ENCODE measurements around the gene SZT2. TPM values are rescaled to one million over a fixed set of nuclear protein-coding genes. Genes with fewer than 3 reads are reported as not detected.

The SZT2 gene
- total and polyA plus RNA-seq, 10 donors, result 9.4 to 115 (median 72.4) TPM

DNA sequence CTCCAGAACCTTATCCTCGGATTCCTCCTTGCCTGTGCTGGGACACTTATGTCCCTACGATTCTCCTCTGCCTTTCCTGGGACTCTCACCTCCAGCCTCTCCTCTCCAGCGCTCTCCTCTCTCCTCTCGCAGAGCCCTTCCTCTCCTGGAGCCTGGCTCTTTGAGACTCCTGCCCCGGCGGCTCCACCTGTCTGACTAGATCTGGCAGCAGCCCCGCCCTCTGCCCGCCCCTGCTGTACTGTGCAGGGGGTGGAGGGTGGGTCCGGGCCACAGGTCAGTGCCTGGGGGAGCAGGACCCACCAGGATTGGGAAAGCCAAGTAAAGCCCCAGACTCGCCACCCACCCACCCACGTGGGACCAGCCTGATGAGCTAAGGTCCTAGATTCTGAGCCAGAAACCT lies 23.5 kb upstream of the SZT2 start:
- peaks cover 16 to 84% (median 39%) of the 10 kb centered on the region in 6 donors for H3K4me1 ChIP-seq
- H3K27ac ChIP-seq, result peak overlapping the region in 6 of 8 donors; percentile 38 to 99 (median 98)
- TF ChIP-seq POLR2A (IDR thresholded peaks at IDR 0.05), result no peak
- no peak for TF ChIP-seq POLR2AphosphoS5 (IDR thresholded peaks at IDR 0.05)
- TF ChIP-seq, protein P1, sequence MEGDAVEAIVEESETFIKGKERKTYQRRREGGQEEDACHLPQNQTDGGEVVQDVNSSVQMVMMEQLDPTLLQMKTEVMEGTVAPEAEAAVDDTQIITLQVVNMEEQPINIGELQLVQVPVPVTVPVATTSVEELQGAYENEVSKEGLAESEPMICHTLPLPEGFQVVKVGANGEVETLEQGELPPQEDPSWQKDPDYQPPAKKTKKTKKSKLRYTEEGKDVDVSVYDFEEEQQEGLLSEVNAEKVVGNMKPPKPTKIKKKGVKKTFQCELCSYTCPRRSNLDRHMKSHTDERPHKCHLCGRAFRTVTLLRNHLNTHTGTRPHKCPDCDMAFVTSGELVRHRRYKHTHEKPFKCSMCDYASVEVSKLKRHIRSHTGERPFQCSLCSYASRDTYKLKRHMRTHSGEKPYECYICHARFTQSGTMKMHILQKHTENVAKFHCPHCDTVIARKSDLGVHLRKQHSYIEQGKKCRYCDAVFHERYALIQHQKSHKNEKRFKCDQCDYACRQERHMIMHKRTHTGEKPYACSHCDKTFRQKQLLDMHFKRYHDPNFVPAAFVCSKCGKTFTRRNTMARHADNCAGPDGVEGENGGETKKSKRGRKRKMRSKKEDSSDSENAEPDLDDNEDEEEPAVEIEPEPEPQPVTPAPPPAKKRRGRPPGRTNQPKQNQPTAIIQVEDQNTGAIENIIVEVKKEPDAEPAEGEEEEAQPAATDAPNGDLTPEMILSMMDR (IDR thresholded peaks at IDR 0.05 in 8 of 11, conservative IDR thresholded peaks at IDR 0.05 in 3 of 11), result no peak
- H3K36me3 ChIP-seq, result peaks cover 6 to 45% (median 39%) of the 10 kb centered on the region in 6 donors
- H3K9me3 ChIP-seq, result no peaks in the 10 kb centered on the region
- 68 to 82% (median 76%) methylated on average over 8 to 11 of the region's 11 CpGs for WGBS, 5 donors
- DNase-seq, result peak; percentile 82
- H3K4me3 ChIP-seq, result peak overlapping the region in 5 of 8 donors; percentile 71 to 96 (median 81)
- intact Hi-C loops (cut with DNase I; ENCODE audit: low total_unique reads), result no loop called here
- H3K27me3 ChIP-seq (replicated peaks in 1 of 7), result no peaks in the 10 kb centered on the region

DNA sequence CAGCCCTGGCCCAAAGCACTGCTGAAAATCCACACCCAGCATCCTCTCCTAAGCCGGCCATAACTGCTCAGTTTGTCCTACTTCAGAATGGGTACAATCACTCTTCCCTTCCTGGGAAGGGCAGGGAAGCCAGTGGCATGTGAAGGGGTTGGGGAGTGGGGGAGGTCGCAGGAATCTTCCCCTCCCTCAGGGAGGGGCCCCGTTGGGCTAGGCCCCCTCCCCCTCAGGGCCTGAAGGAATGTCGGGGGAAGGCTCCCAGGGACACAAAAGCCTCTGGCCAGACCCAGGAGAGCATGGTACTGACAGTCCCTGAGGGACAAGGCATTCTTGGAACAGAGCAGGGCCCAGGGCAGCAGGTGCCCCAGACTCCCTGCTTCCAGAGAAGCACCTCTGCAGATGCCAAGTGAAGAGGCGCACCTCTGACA lies 23.1 kb upstream of the SZT2 start:
- Histone ChIP-seq H3K4me3 (peak overlapping the region; percentile 69 to 96 (median 80)), H3K27me3 (replicated peaks in 1 of 7) (no peaks in the 10 kb centered on the region), H3K36me3 (peaks cover 6 to 41% (median 35%) of the 10 kb centered on the region in 6 donors), H3K9me3 (no peaks in the 10 kb centered on the region), H3K27ac (peak overlapping the region; percentile 92 to 99 (median 98)), H3K4me1 (peaks cover 16 to 85% (median 39%) of the 10 kb centered on the region in 6 donors)
- no peak for DNase-seq
- WGBS, 5 donors, result 14 to 33% (median 25%) methylated on average over 4 to 5 of the region's 5 CpGs
- TF ChIP-seq POLR2AphosphoS5 (IDR thresholded peaks at IDR 0.05) (no peak), POLR2A (IDR thresholded peaks at IDR 0.05) (no peak)
- TF ChIP-seq, protein P1 (IDR thresholded peaks at IDR 0.05 in 8 of 11, conservative IDR thresholded peaks at IDR 0.05 in 3 of 11), result no peak
- intact Hi-C loops (cut with DNase I; ENCODE audit: low total_unique reads), result no loop called here

DNA sequence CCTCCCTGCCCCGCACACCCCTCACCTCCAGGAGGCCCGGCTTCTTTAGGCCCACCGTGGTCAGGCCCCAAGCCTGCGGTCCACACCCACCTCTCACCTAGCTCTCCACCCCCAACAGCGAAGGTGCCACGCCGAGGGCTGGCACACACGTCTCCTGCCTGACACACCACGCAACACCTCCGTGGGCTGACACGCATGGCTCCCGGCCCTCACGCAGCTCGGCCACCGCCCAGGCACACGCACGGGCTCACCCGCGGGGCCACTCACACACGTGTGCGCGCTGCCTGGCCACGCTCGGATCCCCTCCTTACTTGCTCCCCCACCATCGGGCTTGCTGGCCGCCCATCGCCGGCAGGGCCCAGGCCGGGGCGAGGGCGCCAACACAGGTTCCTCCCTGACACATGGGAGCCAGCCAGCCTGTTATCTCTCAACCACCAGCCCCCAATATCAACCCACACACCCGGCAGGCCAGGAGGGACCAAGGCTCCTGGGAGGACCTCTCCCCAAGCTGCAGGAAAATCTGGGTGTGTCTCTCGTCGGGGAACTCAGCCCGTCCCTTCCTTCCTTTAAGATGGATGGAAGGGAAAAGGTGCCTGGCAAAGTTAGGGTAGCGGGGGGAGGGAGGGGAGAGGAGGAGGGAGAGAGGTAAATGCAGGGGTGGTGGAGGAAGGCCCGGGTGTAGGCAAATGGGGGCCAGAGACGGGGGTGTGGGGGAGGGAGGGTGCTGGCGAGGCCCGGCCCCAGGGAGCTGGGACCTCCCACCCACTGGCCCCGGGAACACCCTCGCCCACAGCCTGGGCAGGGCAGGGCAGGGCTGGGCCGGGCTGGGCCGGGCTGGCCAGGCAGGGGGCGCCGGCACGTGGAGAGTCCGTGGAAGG lies 22.4 kb upstream of the SZT2 start:
- intact Hi-C loops (cut with DNase I; ENCODE audit: low total_unique reads), result no loop called here
- TF ChIP-seq POLR2A (IDR thresholded peaks at IDR 0.05) (peak in 1 of 3 donors; percentile 43), POLR2AphosphoS5 (IDR thresholded peaks at IDR 0.05) (peak in 1 of 3 donors; percentile 55)
- TF ChIP-seq, protein P1 (IDR thresholded peaks at IDR 0.05 in 8 of 11, conservative IDR thresholded peaks at IDR 0.05 in 3 of 11), result peak in 1 of 11 experiments; percentile 12
- Histone ChIP-seq H3K4me1 (peaks cover 16 to 85% (median 39%) of the 10 kb centered on the region in 6 donors), H3K9me3 (no peaks in the 10 kb centered on the region), H3K4me3 (peak overlapping the region; percentile 69 to 96 (median 80)), H3K27ac (peak overlapping the region; percentile 92 to 99 (median 98)), H3K36me3 (peaks cover 6 to 34% (median 31%) of the 10 kb centered on the region in 6 donors), H3K27me3 (replicated peaks in 1 of 7) (no peaks in the 10 kb centered on the region)
- WGBS, 5 donors, result 1 to 3% (median 2%) methylated on average over 37 to 48 of the region's 48 CpGs
- DNase-seq, result peak; percentile 90

All from spleen (tissue), 11 donors.